Measurements from ENCODE around the gene CEACAM16. TPM values are rescaled to one million over a fixed set of nuclear protein-coding genes. Genes with fewer than 3 reads are reported as not detected.

CEACAM16 gene
- total and polyA plus RNA-seq, 10 of the 15 experiments (the other 5 are each of a cell fraction or from before 2014, with no cell fraction given) = not detected

GRCh38 chr19:44726465-44726864 lies 27.5 kb downstream of the CEACAM16 start:
- H3K36me3 ChIP-seq (ENCODE audit: control insufficient read depth in 2 of 2, insufficient read depth in 2 of 2, low read length in 1 of 2) = no peaks in the 10 kb centered on the region
- BruUV-seq (replicated peaks) = no TSS peak
- H2AFZ ChIP-seq (ENCODE audit: control insufficient read depth, low read depth, low read length) = no peak overlapping the region
- no peak overlapping the region for H3K4me2 ChIP-seq (ENCODE audit: control insufficient read depth, insufficient read depth)
- ChIA-PET POLR2A (interaction anchor here (0.6 to 3.2 kb wide), 6 partner anchors 10 to 64 kb away, joined by 3 to 32 read pairs (median 6); partner anchors contain the start of gene BCL3), CTCF (interaction anchor here (0.6 to 16.8 kb wide), 4 partner anchors 10 to 72 kb away, joined by 3 to 513 read pairs (median 56); partner anchors contain the start of gene BCL3), SMC1A (ENCODE audit: uncharacterized antibody, unreplicated experiment) (interaction anchor here (3.7 to 8.7 kb wide), 5 partner anchors 9 to 43 kb away, joined by 36 to 328 read pairs (median 99); partner anchors contain the start of gene BCL3), RAD21 (ENCODE audit: unreplicated experiment) (interaction anchor here (3.0 to 7.8 kb wide), 5 partner anchors 10 to 46 kb away, joined by 42 to 302 read pairs (median 66); no protein-coding TSS in a partner anchor)
- H3K27me3 ChIP-seq (replicated peaks in 1 of 2; ENCODE audit: control insufficient read depth in 2 of 2, insufficient read depth in 2 of 2, low read length in 1 of 2) = no peaks in the 10 kb centered on the region
- H3K27ac ChIP-seq (ENCODE audit: control insufficient read depth, insufficient read depth) = no peak overlapping the region
- H3K4me1 ChIP-seq (ENCODE audit: control insufficient read depth, insufficient read depth, low read length) = peaks cover 39% of the 10 kb centered on the region
- no peaks in the 10 kb centered on the region for H3K79me2 ChIP-seq (ENCODE audit: control insufficient read depth, insufficient read depth, low read length)
- no peak for DNase-seq (ENCODE audit: low read depth, low spot score)
- in situ Hi-C loops (cut with MboI) (no loop called here), intact Hi-C loops (cut with micrococcal nuclease; ENCODE audit: unreplicated experiment) (no loop called here)
- WGBS (ENCODE audit: insufficient coverage, insufficient replicate concordance, low lambda C conversion rate, missing lambda C conversion rate) = 73% methylated on average over 12 of the region's 12 CpGs
- no peak for ATAC-seq
- FAIRE-seq = no peak
- H3K9ac ChIP-seq (ENCODE audit: control insufficient read depth, insufficient read depth, low read length) = no peak overlapping the region
- H3K9me3 ChIP-seq (replicated peaks; ENCODE audit: control insufficient read depth, insufficient read depth, low read length) = no peaks in the 10 kb centered on the region
- no peaks in the 10 kb centered on the region for H4K20me1 ChIP-seq (ENCODE audit: control insufficient read depth, insufficient read depth)
- H3K4me3 ChIP-seq = no peak overlapping the region
- TF ChIP-seq ZNF207 (IDR thresholded peaks at IDR 0.05; ENCODE audit: borderline replicate concordance) = no peak
- no peak for TF ChIP-seq EZH2 (IDR thresholded peaks at IDR 0.05; ENCODE audit: borderline replicate concordance, control insufficient read depth, low read depth, low read length)
- TF ChIP-seq IKZF2 (IDR thresholded peaks at IDR 0.05) = no peak
- TF ChIP-seq, protein P1, sequence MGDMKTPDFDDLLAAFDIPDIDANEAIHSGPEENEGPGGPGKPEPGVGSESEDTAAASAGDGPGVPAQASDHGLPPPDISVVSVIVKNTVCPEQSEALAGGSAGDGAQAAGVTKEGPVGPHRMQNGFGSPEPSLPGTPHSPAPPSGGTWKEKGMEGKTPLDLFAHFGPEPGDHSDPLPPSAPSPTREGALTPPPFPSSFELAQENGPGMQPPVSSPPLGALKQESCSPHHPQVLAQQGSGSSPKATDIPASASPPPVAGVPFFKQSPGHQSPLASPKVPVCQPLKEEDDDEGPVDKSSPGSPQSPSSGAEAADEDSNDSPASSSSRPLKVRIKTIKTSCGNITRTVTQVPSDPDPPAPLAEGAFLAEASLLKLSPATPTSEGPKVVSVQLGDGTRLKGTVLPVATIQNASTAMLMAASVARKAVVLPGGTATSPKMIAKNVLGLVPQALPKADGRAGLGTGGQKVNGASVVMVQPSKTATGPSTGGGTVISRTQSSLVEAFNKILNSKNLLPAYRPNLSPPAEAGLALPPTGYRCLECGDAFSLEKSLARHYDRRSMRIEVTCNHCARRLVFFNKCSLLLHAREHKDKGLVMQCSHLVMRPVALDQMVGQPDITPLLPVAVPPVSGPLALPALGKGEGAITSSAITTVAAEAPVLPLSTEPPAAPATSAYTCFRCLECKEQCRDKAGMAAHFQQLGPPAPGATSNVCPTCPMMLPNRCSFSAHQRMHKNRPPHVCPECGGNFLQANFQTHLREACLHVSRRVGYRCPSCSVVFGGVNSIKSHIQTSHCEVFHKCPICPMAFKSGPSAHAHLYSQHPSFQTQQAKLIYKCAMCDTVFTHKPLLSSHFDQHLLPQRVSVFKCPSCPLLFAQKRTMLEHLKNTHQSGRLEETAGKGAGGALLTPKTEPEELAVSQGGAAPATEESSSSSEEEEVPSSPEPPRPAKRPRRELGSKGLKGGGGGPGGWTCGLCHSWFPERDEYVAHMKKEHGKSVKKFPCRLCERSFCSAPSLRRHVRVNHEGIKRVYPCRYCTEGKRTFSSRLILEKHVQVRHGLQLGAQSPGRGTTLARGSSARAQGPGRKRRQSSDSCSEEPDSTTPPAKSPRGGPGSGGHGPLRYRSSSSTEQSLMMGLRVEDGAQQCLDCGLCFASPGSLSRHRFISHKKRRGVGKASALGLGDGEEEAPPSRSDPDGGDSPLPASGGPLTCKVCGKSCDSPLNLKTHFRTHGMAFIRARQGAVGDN (IDR thresholded peaks at IDR 0.05) = no peak
- no peak for TF ChIP-seq BRCA1 (IDR thresholded peaks at IDR 0.05; ENCODE audit: low read depth, low read length)
- TF ChIP-seq ZNF217 (IDR thresholded peaks at IDR 0.05) = no peak
- TF ChIP-seq SREBF1 (IDR thresholded peaks at IDR 0.05; ENCODE audit: low read length) = no peak
- TF ChIP-seq POLR2AphosphoS2 (IDR thresholded peaks at IDR 0.05; ENCODE audit: low read depth, low read length) = no peak
- TF ChIP-seq TAF1 (IDR thresholded peaks at IDR 0.05; ENCODE audit: borderline replicate concordance, low read depth, low read length) = no peak
- TF ChIP-seq MTA2 (IDR thresholded peaks at IDR 0.05; ENCODE audit: low read depth) = no peak
- no peak for TF ChIP-seq CBFB (IDR thresholded peaks at IDR 0.05; ENCODE audit: low read depth)
- TF ChIP-seq IKZF1 (conservative IDR thresholded peaks at IDR 0.05) = no peak
- no peak for TF ChIP-seq BHLHE40 (IDR thresholded peaks at IDR 0.05; ENCODE audit: borderline replicate concordance in 1 of 2, low read depth in 2 of 2, low read length in 1 of 2)
- TF ChIP-seq ETV6 (conservative IDR thresholded peaks at IDR 0.05 in 1 of 2, IDR thresholded peaks at IDR 0.05 in 1 of 2; ENCODE audit: borderline replicate concordance in 1 of 2, low read depth in 1 of 2) = no peak
- no peak for TF ChIP-seq NFXL1 (IDR thresholded peaks at IDR 0.05; ENCODE audit: borderline replicate concordance)
- TF ChIP-seq CBX3 (IDR thresholded peaks at IDR 0.05; ENCODE audit: borderline replicate concordance, low read depth) = no peak
- TF ChIP-seq YBX1 (IDR thresholded peaks at IDR 0.05) = no peak
- TF ChIP-seq RELA (IDR thresholded peaks at IDR 0.05; ENCODE audit: borderline replicate concordance, partially characterized antibody) = no peak
- TF ChIP-seq, protein P2, sequence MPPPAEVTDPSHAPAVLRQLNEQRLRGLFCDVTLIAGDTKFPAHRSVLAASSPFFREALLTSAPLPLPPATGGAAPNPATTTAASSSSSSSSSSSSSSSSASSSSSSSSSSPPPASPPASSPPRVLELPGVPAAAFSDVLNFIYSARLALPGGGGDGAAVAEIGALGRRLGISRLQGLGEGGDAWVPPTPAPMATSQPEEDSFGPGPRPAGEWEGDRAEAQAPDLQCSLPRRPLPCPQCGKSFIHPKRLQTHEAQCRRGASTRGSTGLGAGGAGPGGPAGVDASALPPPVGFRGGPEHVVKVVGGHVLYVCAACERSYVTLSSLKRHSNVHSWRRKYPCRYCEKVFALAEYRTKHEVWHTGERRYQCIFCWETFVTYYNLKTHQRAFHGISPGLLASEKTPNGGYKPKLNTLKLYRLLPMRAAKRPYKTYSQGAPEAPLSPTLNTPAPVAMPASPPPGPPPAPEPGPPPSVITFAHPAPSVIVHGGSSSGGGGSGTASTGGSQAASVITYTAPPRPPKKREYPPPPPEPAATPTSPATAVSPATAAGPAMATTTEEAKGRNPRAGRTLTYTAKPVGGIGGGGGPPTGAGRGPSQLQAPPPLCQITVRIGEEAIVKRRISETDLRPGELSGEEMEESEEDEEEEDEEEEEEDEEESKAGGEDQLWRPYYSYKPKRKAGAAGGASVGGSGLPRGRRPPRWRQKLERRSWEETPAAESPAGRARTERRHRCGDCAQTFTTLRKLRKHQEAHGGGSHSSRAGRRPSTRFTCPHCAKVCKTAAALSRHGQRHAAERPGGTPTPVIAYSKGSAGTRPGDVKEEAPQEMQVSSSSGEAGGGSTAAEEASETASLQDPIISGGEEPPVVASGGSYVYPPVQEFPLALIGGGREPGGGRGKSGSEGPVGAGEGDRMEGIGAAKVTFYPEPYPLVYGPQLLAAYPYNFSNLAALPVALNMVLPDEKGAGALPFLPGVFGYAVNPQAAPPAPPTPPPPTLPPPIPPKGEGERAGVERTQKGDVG (CRISPR knock-in tag; IDR thresholded peaks at IDR 0.05) = no peak

Measured in GM12878 (cell line).